Epithelial cell of esophagus (primary cell): Measurements from ENCODE around the gene GPC5.

Source experiments
- DNase-seq: peaks from one replicate; pipeline ENCODE4 v3.0.0; 2010; ENCODE audit warnings: low read depth
- H3K4me3 ChIP-seq: 2 replicates; pipeline ENCODE4 v1.5.1; 2011; ENCODE audit warnings: mild to moderate bottlenecking, low read length, control low read depth
- CTCF ChIP-seq: IDR thresholded peaks from 2 replicates; pipeline ENCODE4 v1.5.1; 2011; ENCODE audit warnings: low read depth, mild to moderate bottlenecking, low read length, control low read depth, inconsistent platforms; ENCODE audit not compliant: insufficient read depth; ENCODE audit errors: missing control alignments

GPC5 gene

GRCh38 chr13:91534996-91535395 is 136.6 kb downstream of the GPC5 start:
- no peak for DNase-seq
- TF ChIP-seq CTCF = no peak
- H3K4me3 ChIP-seq = no peak overlapping the region

GRCh38 chr13:91537376-91537775 is 139.0 kb downstream of the GPC5 start:
- no peak for TF ChIP-seq CTCF
- DNase-seq = no peak
- H3K4me3 ChIP-seq = no peak overlapping the region

GRCh38 chr13:91539286-91540157 is 141.1 kb downstream of the GPC5 start:
- DNase-seq = no peak
- H3K4me3 ChIP-seq = no peak overlapping the region
- no peak for TF ChIP-seq CTCF

DNA sequence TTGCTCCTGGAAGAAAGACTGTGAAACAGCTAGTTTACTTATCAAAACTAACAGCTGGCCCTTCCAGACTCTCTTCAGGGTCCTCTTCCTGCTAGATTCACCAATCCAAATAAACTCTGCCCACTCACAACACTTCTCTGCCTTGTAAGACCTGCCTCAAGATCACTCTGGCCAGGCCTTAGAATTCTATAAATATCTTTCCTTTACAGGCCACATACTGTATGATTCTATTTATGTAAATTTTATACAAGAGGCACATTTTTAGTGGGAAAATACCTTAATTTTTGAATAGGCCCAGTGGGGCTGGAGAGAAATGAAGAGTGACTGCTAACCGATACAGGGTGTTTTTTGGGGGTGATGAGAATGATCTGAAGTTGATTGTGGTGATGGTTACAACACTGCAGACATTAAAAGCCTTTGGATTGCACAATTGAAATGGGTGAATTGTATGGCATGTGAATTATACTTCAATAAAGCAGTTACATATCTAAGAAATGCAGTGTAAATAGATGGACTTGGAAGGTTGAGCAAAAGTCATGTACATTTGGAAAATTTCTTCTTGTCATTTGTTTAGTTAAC is 141.8 kb downstream of the GPC5 start:
- H3K4me3 ChIP-seq = no peak overlapping the region
- TF ChIP-seq CTCF = no peak
- no peak for DNase-seq

DNA sequence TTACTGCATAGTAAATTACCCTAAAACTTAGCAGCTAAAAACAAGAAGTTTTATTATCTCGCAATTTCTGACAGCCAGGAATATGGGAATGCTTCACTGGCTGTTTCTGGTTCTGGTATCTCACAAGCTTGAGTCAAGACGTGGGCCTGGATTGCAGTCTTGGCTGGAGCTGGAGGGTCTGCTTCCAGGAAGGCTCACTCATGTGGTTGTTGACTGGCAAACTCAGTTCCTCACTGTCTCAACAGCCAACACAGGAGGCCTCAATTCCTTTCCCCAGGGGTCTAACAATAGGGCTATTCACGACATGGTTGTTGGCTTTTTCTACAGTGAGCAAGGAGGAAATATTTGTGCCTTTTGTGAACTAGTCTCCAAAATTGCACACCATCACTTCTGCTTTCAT is 146.3 kb downstream of the GPC5 start:
- H3K4me3 ChIP-seq = no peak overlapping the region
- DNase-seq = no peak
- TF ChIP-seq CTCF = no peak

DNA sequence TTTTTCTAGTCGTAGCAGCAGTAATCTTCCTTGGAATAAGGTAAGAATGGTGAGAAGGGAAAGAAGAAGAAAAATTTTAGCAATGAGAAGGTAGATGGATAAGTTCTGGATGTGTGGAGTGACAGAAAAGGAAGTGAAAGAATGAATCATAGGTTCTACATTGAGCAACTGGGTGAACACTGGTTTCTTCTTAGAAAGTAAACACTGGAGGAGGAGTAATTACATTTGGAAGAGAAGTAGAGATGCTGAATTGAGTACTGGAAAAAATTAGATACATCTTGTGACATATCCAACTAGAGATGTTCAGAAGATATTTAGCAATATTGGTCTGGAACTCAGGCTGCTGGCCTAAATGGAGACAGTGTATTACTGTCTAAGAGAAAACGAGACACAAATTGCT is 148.5 kb downstream of the GPC5 start:
- TF ChIP-seq CTCF = no peak
- peak; percentile 39 for DNase-seq
- H3K4me3 ChIP-seq = no peak overlapping the region
